Omental fat pad (tissue), 4 donors: ENCODE results near the gene POGK. TPM values are rescaled to one million over a fixed set of nuclear protein-coding genes. Genes with fewer than 3 reads are reported as not detected.

Source experiments
- ATAC-seq: fragments of 150-250 bp; one replicate; pipeline ENCODE4 v1.9.1; 2016; ENCODE audit warnings: mild to moderate bottlenecking, moderate library complexity; ENCODE audit not compliant: low FRiP score
- DNase-seq: peaks from one replicate; pipeline ENCODE4 v3.0.0-alpha.2; 2019; ENCODE audit warnings: low spot score
- CTCF ChIP-seq, 3 donors: fragments of 450-650 bp; IDR thresholded peaks; one replicate each; pipeline ENCODE4 v1.5.1; 2016 to 2017; ENCODE audit warnings: antibody characterized with exemption in 3 of 3, mild to moderate bottlenecking in 3 of 3, moderate library complexity in 2 of 3
- total RNA-seq, 4 donors: library from RNA; depleted of rRNA; stranded (reverse); fragments of >200 nt; gene quantifications; one replicate each; pipeline ENCODE4 v1.1.0, GENCODE V29; 2016

POGK gene
- total RNA-seq, result 10 to 100 TPM; 22.4 to 41.3 (median 28.3) TPM

GRCh38 chr1:166838766-166839599 lies at the start of gene POGK:
Gene POGK (plus strand): TSS chr1:166839475. CDS start chr1:166840957, 1,482 bp downstream.
- ATAC-seq (peak; percentile 98), DNase-seq (peak; percentile 45)
- TF ChIP-seq CTCF (IDR thresholded peaks at IDR 0.05), result no peak

GRCh38 chr1:166796620-166797236 lies 42.5 kb upstream of the POGK start:
- DNase-seq (no peak), ATAC-seq (no peak)
- TF ChIP-seq CTCF (IDR thresholded peaks at IDR 0.05), result no peak

GRCh38 chr1:166808952-166809351 lies 30.3 kb upstream of the POGK start:
- TF ChIP-seq CTCF (IDR thresholded peaks at IDR 0.05), result no peak
- ATAC-seq, result no peak
- DNase-seq, result no peak

DNA sequence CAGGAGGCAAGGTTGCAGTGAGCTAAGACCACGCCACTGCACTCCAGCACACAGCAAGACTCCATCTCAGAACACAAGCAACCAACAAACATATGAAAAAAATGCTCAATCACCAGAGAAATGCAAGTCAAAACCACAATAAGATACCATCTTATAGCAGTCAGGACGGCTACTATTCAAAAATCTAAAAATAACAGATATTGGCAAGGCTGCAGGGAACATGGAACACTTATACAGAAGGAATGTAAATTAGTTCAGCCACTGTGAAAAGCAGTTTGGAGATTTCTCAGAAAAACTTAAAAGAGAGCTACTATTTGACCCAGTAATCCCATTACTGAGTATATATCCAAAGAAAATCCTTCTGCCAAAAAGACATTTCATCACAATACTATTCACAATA lies 27.6 kb upstream of the POGK start:
- no peak for ATAC-seq
- no peak for TF ChIP-seq CTCF (IDR thresholded peaks at IDR 0.05)
- DNase-seq, result no peak

DNA sequence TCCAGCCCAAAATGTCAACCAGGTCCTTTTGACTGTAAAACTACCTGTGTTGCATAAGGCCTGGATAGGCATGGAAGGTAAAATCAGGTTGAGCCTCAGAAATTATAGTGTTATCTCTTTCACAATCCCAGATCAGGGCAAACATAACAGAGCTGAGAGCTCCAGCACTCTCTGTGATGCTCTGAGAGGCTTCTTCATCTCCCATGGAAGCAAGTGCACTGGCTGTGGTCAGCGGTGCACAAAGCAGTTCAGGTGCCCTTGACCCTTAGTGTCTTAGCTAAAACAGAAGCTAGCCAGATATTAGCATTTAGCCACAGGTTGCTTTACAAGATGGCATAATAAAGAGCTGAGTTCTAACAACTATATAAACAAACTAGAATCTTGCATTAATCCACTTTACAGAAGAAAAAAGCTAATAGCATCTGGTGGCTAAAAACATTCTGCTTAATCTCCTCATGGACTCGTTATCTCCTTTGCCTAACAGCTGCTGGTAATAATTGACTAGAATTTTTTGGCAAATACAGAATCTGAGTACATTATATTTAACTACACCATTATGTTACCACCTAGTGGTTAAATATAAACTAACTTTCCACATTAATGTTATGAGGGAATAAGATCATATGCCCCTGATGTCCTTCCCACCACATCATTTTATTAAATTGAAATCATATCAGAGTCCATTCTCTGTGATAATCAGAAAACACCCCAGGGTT lies 25.6 kb upstream of the POGK start:
- ATAC-seq (no peak), DNase-seq (no peak)
- TF ChIP-seq CTCF (IDR thresholded peaks at IDR 0.05), result no peak

GRCh38 chr1:166814611-166815010 lies 24.7 kb upstream of the POGK start:
- DNase-seq (no peak), ATAC-seq (no peak)
- no peak for TF ChIP-seq CTCF (IDR thresholded peaks at IDR 0.05)
